Measurements from ENCODE around the gene NTN1. TPM values are rescaled to one million over a fixed set of nuclear protein-coding genes. Genes with fewer than 3 reads are reported as not detected.

NTN1 gene
- total RNA-seq, 1 donor from 2014 or later = 2.5 TPM

- no peak overlapping the region for H3K27ac Mint-ChIP-seq
- TF ChIP-seq, protein P1, sequence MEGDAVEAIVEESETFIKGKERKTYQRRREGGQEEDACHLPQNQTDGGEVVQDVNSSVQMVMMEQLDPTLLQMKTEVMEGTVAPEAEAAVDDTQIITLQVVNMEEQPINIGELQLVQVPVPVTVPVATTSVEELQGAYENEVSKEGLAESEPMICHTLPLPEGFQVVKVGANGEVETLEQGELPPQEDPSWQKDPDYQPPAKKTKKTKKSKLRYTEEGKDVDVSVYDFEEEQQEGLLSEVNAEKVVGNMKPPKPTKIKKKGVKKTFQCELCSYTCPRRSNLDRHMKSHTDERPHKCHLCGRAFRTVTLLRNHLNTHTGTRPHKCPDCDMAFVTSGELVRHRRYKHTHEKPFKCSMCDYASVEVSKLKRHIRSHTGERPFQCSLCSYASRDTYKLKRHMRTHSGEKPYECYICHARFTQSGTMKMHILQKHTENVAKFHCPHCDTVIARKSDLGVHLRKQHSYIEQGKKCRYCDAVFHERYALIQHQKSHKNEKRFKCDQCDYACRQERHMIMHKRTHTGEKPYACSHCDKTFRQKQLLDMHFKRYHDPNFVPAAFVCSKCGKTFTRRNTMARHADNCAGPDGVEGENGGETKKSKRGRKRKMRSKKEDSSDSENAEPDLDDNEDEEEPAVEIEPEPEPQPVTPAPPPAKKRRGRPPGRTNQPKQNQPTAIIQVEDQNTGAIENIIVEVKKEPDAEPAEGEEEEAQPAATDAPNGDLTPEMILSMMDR (IDR thresholded peaks at IDR 0.05; ENCODE audit: unreplicated experiment) = no peak
- no peak for DNase-seq (ENCODE audit: low spot score in 2 of 2, unreplicated experiment in 2 of 2)
- H3K4me1 Mint-ChIP-seq = peaks cover 24% of the 10 kb centered on the region
- H3K9me3 Mint-ChIP-seq = no peaks in the 10 kb centered on the region
- H3K27me3 Mint-ChIP-seq (ENCODE audit: low read depth) = peaks cover 10% of the 10 kb centered on the region
- no peak overlapping the region for H3K4me3 Mint-ChIP-seq
- H3K36me3 Mint-ChIP-seq = no peaks in the 10 kb centered on the region
Measured at GRCh38 chr17:9237053-9237410, 215.7 kb downstream of the NTN1 start.

GRCh38 chr17:9237661-9238301 is 216.5 kb downstream of the NTN1 start:
- no peaks in the 10 kb centered on the region for H3K36me3 Mint-ChIP-seq
- peaks cover 10% of the 10 kb centered on the region for H3K27me3 Mint-ChIP-seq (ENCODE audit: low read depth)
- no peak overlapping the region for H3K27ac Mint-ChIP-seq
- TF ChIP-seq, protein P1 (IDR thresholded peaks at IDR 0.05; ENCODE audit: unreplicated experiment) = no peak
- no peak for DNase-seq (ENCODE audit: low spot score in 2 of 2, unreplicated experiment in 2 of 2)
- H3K4me1 Mint-ChIP-seq = peaks cover 24% of the 10 kb centered on the region
- no peak overlapping the region for H3K4me3 Mint-ChIP-seq
- no peaks in the 10 kb centered on the region for H3K9me3 Mint-ChIP-seq

DNA sequence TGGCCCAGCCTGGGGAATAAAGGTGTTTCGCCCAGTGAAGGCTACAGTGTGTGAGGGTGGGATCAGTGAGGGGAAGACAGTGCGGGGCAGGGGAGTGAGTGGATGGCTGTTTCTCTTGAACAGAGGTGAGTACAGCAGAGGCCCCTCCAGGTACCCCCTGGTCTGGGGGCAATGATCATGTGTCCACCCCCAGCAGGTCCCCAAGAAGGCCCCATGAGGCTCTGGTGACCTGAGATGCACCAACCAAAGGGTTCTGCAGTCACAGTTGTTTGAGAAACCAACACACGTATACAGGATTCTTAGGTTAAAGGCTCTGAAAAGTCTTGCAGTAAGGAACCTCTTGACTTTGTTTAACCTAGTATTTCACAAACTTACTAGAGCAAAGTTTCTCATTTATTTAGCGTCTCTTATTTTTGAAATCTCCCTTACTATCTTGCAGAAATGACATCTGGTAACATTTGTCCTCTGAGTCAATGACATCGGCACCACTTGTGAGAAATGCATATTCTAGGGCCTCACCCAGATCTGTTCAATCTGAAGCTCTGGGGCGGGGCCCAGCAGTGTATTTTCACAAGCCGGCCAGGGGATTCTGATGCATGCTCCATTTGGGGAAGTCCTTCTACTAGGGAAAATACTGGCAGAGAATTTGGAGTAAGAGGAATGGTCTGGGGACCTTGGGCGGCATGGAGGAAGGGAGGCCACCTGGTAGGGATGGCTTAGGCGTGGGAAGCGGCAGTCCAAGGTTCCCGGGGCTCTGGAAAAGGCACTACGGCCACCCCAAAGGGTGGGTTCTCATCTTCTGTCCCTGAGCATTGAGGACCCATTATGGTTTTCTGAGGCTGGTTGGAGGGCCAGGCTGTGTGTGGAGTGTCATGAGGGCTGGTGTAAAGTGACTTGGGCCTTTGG is 217.3 kb downstream of the NTN1 start:
- TF ChIP-seq, protein P1 (IDR thresholded peaks at IDR 0.05; ENCODE audit: unreplicated experiment) = no peak
- H3K9me3 Mint-ChIP-seq = no peaks in the 10 kb centered on the region
- no peak for DNase-seq (ENCODE audit: low spot score in 2 of 2, unreplicated experiment in 2 of 2)
- H3K36me3 Mint-ChIP-seq = no peaks in the 10 kb centered on the region
- no peak overlapping the region for H3K27ac Mint-ChIP-seq
- peaks cover 23% of the 10 kb centered on the region for H3K4me1 Mint-ChIP-seq
- peaks cover 10% of the 10 kb centered on the region for H3K27me3 Mint-ChIP-seq (ENCODE audit: low read depth)
- peak overlapping the region; percentile 63 for H3K4me3 Mint-ChIP-seq

DNA sequence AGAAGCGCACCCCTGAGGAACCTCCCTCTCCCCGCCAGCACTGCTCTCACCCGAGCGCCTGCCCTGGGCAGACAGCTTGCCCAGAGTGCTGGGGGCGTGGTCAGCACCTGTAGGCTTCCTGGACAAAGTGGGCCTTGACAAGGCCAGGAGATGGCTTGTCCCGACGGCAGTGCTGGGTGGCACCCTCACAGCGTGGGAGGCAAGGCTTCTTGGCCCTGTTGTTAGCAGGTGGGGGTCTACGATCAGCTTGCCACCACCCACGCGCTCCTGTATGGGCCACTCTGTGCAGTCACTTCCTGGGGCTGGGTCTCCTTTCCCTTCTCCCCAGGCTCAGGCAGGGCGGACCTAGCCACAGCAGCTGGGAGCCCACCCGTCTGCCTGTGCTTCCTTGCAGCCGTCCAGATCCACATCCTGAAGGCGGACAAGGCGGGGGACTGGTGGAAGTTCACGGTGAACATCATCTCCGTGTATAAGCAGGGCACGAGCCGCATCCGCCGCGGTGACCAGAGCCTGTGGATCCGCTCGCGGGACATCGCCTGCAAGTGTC is 218.0 kb downstream of the NTN1 start:
- TF ChIP-seq, protein P1 (IDR thresholded peaks at IDR 0.05; ENCODE audit: unreplicated experiment) = no peak
- H3K4me1 Mint-ChIP-seq = peaks cover 17% of the 10 kb centered on the region
- no peaks in the 10 kb centered on the region for H3K36me3 Mint-ChIP-seq
- DNase-seq (ENCODE audit: low spot score in 2 of 2, unreplicated experiment in 2 of 2) = no peak
- no peak overlapping the region for H3K27ac Mint-ChIP-seq
- H3K27me3 Mint-ChIP-seq (ENCODE audit: low read depth) = peaks cover 10% of the 10 kb centered on the region
- peak overlapping the region; percentile 63 for H3K4me3 Mint-ChIP-seq
- no peaks in the 10 kb centered on the region for H3K9me3 Mint-ChIP-seq

GRCh38 chr17:9239793-9240658 is 218.7 kb downstream of the NTN1 start:
- H3K27me3 Mint-ChIP-seq (ENCODE audit: low read depth) = peaks cover 10% of the 10 kb centered on the region
- peak; percentile 53 to 69 for DNase-seq (ENCODE audit: low spot score in 2 of 2, unreplicated experiment in 2 of 2)
- H3K9me3 Mint-ChIP-seq = no peaks in the 10 kb centered on the region
- peaks cover 17% of the 10 kb centered on the region for H3K4me1 Mint-ChIP-seq
- H3K4me3 Mint-ChIP-seq = peak overlapping the region; percentile 63
- TF ChIP-seq, protein P1 (IDR thresholded peaks at IDR 0.05; ENCODE audit: unreplicated experiment) = no peak
- peak overlapping the region; percentile 75 for H3K27ac Mint-ChIP-seq
- H3K36me3 Mint-ChIP-seq = no peaks in the 10 kb centered on the region
